HG02885 (cell line): Measurements from ENCODE around the gene GAGE2A.
"Not testable (repeated sequence)": the region's sequence is repeated elsewhere in the genome, so short reads cannot be mapped to it uniquely, and the experiment has no call there.

ENCODE experiments used
- ATAC-seq: cut with Tn5 transposase; IDR thresholded peaks from one replicate; pipeline ENCODE4 v1.9.1; 2021; ENCODE audit warnings: mild to moderate bottlenecking; ENCODE audit not compliant: unreplicated experiment, poor library complexity

The GAGE2A gene

GRCh38 chrX:49589196-49589595, at the start of gene GAGE2A:
GAGE2A (plus strand) TSS chrX:49589496; CDS start chrX:49590651, 1,155 bp downstream.
- not testable (repeated sequence) for ATAC-seq

GRCh38 chrX:49541433-49541832, 47.9 kb upstream of the GAGE2A start, which contains the start of gene GAGE12D:
GAGE12D (plus strand) TSS chrX:49541733; CDS start chrX:49542888, 1,155 bp downstream.
- not testable (repeated sequence) for ATAC-seq

GRCh38 chrX:49550989-49551388, 38.3 kb upstream of the GAGE2A start, which contains the start of gene GAGE12E:
GAGE12E (plus strand) TSS chrX:49551289; CDS start chrX:49552444, 1,155 bp downstream.
- not testable (repeated sequence) for ATAC-seq

- not testable (repeated sequence) for ATAC-seq
These were observed 28.8 kb upstream of the GAGE2A start, which contains the start of gene GAGE12F for GRCh38 chrX:49560542-49560941. GAGE12F (plus strand) TSS chrX:49560842; CDS start chrX:49561997, 1,155 bp downstream.

- ATAC-seq: not testable (repeated sequence)
These were observed 20.6 kb upstream of the GAGE2A start for GRCh38 chrX:49568728-49569127.

- not testable (repeated sequence) for ATAC-seq
These were observed 20.1 kb upstream of the GAGE2A start for GRCh38 chrX:49569152-49569551.

- not testable (repeated sequence) for ATAC-seq
These were observed 19.2 kb upstream of the GAGE2A start, which contains the start of gene GAGE12G for GRCh38 chrX:49570100-49570499. GAGE12G (plus strand) TSS chrX:49570400; CDS start chrX:49571555, 1,155 bp downstream.

- not testable (repeated sequence) for ATAC-seq
These were observed 9.6 kb upstream of the GAGE2A start, which contains the start of gene GAGE12H for GRCh38 chrX:49579649-49580048. GAGE12H (plus strand) TSS chrX:49579949; CDS start chrX:49581104, 1,155 bp downstream.

- ATAC-seq: not testable (repeated sequence)
These were observed 628 bp downstream of the GAGE2A start for GRCh38 chrX:49589769-49590478.

GRCh38 chrX:49590488-49590887, 1.2 kb downstream of the GAGE2A start:
- ATAC-seq: not testable (repeated sequence)

- ATAC-seq: not testable (repeated sequence)
These were observed 9.4 kb downstream of the GAGE2A start, which contains the start of gene GAGE1 for GRCh38 chrX:49598720-49599119. GAGE1 (plus strand) TSS chrX:49599020; CDS start chrX:49600175, 1,155 bp downstream.

- ATAC-seq: no peak
These were observed 21.5 kb downstream of the GAGE2A start for GRCh38 chrX:49610718-49611310.

- no peak for ATAC-seq
These were observed 29.3 kb downstream of the GAGE2A start for GRCh38 chrX:49618574-49618973.

- no peak for ATAC-seq
These were observed 37.9 kb downstream of the GAGE2A start for GRCh38 chrX:49627086-49627777.

GRCh38 chrX:49644991-49645637, 55.8 kb downstream of the GAGE2A start:
- no peak for ATAC-seq
